ENCODE measurements around the gene PERCC1. TPM values are rescaled to one million over a fixed set of nuclear protein-coding genes. Genes with fewer than 3 reads are reported as not detected.

The PERCC1 gene
- total and polyA plus RNA-seq, 9 of the 15 experiments (the other 6 are each of a cell fraction or from before 2014, with no cell fraction given): not detected

DNA sequence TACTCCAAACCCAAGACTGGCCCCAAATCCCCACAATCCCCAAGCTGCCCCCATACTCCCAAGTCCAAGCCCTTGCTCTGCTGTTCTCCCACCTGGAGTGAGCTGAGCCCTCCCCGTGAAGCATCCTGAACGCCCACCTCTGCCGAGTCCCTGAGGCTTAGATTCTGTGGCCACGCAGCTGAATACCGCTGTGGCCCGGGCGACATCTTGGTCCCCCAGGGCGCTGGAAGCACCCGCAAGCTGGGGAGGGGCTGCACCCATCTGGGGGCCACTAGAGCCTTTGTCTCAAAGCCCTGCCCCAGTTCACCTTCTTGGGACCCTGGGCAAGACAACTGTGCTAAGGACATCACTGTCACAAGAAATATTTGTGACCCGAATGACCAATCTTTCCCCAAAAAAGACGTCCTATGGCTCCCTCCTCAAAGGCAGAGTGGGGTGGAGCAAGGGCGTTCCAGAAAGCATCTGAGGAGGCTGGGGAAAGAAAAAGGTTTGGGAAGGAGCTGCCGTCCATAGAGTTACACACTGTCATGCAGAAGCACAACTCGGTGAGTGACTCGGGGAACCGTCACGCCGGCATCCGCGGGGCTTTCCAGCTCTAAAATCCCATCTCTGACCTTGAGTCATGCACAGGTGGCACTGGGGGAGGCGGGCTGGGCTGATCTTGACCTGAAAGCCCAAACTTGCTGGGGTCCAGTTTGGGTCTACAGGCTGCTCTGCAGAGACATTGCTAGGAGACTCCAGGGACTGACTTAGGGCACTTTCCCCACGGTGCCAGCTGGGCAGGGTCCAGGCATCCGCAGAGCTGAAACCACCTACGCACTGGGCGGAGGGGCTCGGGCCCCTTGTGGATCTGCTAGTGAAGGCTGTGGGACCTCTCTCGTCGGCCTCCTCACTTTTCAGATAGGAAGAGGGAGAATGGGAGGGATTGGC is 51.3 kb downstream of the PERCC1 start:
- CTCF ChIA-PET (ENCODE audit: low intra/inter-chr PET ratio): no interaction called here
- Histone ChIP-seq H3K79me2 (ENCODE audit: control insufficient read depth, insufficient read depth, low read length) (no peaks in the 10 kb centered on the region), H3K27ac (ENCODE audit: extremely low read depth, low read depth, low read length) (no peak overlapping the region), H2AFZ (ENCODE audit: low read depth, low read length) (no peak overlapping the region), H3K4me3 (no peak overlapping the region), H3K36me3 (ENCODE audit: control insufficient read depth, insufficient read depth, low read length) (no peaks in the 10 kb centered on the region), H3K4me1 (replicated peaks in 1 of 2; ENCODE audit: control insufficient read depth in 2 of 2, insufficient read depth in 2 of 2, low read length in 2 of 2) (peaks cover 4 to 39% of the 10 kb centered on the region in 2 experiments; a peak in 4 of 5 replicates), H3K4me2 (ENCODE audit: insufficient read depth, low read length) (no peak overlapping the region), H3K9ac (ENCODE audit: insufficient read depth in 1 of 2, low read depth in 2 of 2, low read length in 2 of 2) (peak overlapping the region in 1 of 2 experiments; percentile 69; a peak in 2 of 4 replicates), H3K9me3 (replicated peaks; ENCODE audit: control insufficient read depth, insufficient read depth, low read depth, low read length) (no peaks in the 10 kb centered on the region), H4K20me1 (replicated peaks; ENCODE audit: control insufficient read depth, insufficient read depth, low read length) (no peaks in the 10 kb centered on the region), H3K27me3 (ENCODE audit: control insufficient read depth in 2 of 2, insufficient read depth in 2 of 2, low read length in 2 of 2) (no peaks in the 10 kb centered on the region), H3K9me1 (ENCODE audit: control insufficient read depth, insufficient read depth, low read length) (no peaks in the 10 kb centered on the region)
- POLR2A ChIA-PET: interaction anchor here (0.6 to 2.3 kb wide), 4 partner anchors 11 to 1036 kb away, joined by 3 to 13 read pairs (median 4); partner anchors contain the start of gene TELO2
- ATAC-seq (no peak), DNase-seq (ENCODE audit: extremely low read depth in 1 of 4, low spot score in 3 of 4) (no peak), FAIRE-seq (no peak)
- TF ChIP-seq ZNF444 (CRISPR knock-in tag; IDR thresholded peaks at IDR 0.05): no peak
- TF ChIP-seq ELK1 (CRISPR knock-in tag; IDR thresholded peaks at IDR 0.05): no peak
- TF ChIP-seq KAT8 (IDR thresholded peaks at IDR 0.05; ENCODE audit: low read depth): no peak
- TF ChIP-seq ATF3 (IDR thresholded peaks at IDR 0.05): 0 out of 2 replicates have a peak, but pooled peaks have one; percentile 7
- TF ChIP-seq ATF3 (CRISPR knock-in tag; conservative IDR thresholded peaks at IDR 0.05): no peak
- TF ChIP-seq RBBP5 (IDR thresholded peaks at IDR 0.05; ENCODE audit: borderline replicate concordance, insufficient read depth, low read length, poor library complexity, severe bottlenecking): no peak
- no peak for TF ChIP-seq ZNF253 (CRISPR knock-in tag; conservative IDR thresholded peaks at IDR 0.05)
- TF ChIP-seq ZNF586 (CRISPR knock-in tag; conservative IDR thresholded peaks at IDR 0.05): no peak
- TF ChIP-seq ZBTB7A (IDR thresholded peaks at IDR 0.05; ENCODE audit: borderline replicate concordance, control insufficient read depth, low read depth, low read length): 0 out of 2 replicates have a peak, but pooled peaks have one; percentile 17
- peak; percentile 26; the same call in 1 of the 2 replicates for TF ChIP-seq FOSL1 (tag; conservative IDR thresholded peaks at IDR 0.05)
- no peak for TF ChIP-seq SAFB (IDR thresholded peaks at IDR 0.05; ENCODE audit: borderline replicate concordance, low read depth, low read length)
- intact Hi-C loops (cut with micrococcal nuclease) (no loop called here), in situ Hi-C loops (cut with MboI) (no loop called here)
- no TSS peak for BruUV-seq (replicated peaks)
- WGBS (ENCODE audit: insufficient coverage, low coverage, missing lambda C conversion rate): 63% methylated on average over 26 of the region's 28 CpGs

All from K562 (cell line).